HL-60 (cell line): ENCODE measurements around the gene PITX1.

ENCODE experiments used
- DNase-seq, 2 experiments: peaks; one replicate each; pipeline ENCODE4 v3.0.0-alpha.2; 2010 to 2020; ENCODE audit warnings: low read depth in 1 of 2, low spot score in 1 of 2
- H3K27ac ChIP-seq: fragments of 250-450 bp; sonication (Bioruptor Pico); replicated peaks from 2 replicates; pipeline ENCODE4 v1.5.1; 2020; ENCODE audit warnings: mild to moderate bottlenecking, moderate library complexity
- H3K27me3 ChIP-seq: fragments of 250-450 bp; sonication (Bioruptor Pico); 2 replicates; pipeline ENCODE4 v1.5.1; 2021; ENCODE audit warnings: mild to moderate bottlenecking, moderate library complexity; ENCODE audit not compliant: insufficient read depth, poor library complexity, severe bottlenecking
- H3K4me3 ChIP-seq: replicated peaks from 2 replicates; pipeline ENCODE4 v1.5.1; 2011; ENCODE audit warnings: mild to moderate bottlenecking, control low read depth, low read length; ENCODE audit not compliant: insufficient read depth
- CTCF ChIP-seq: IDR thresholded peaks from one replicate; pipeline ENCODE4 v1.5.1; 2011; ENCODE audit warnings: low read length, control low read depth, inconsistent platforms; ENCODE audit not compliant: insufficient read depth
- GABPA ChIP-seq: IDR thresholded peaks from 2 replicates; pipeline ENCODE4 v1.6.1; 2012; ENCODE audit warnings: low read depth
- POLR2AphosphoS5 ChIP-seq: IDR thresholded peaks from 2 replicates; pipeline ENCODE4 v1.6.1; 2012; ENCODE audit warnings: low read depth
- REST ChIP-seq: IDR thresholded peaks from 2 replicates; pipeline ENCODE4 v1.6.1; 2012; ENCODE audit warnings: low read depth; ENCODE audit not compliant: insufficient replicate concordance
- SPI1 ChIP-seq: IDR thresholded peaks from 2 replicates; pipeline ENCODE4 v1.6.1; 2012; ENCODE audit warnings: low read depth, mild to moderate bottlenecking, borderline replicate concordance

The PITX1 gene

DNA sequence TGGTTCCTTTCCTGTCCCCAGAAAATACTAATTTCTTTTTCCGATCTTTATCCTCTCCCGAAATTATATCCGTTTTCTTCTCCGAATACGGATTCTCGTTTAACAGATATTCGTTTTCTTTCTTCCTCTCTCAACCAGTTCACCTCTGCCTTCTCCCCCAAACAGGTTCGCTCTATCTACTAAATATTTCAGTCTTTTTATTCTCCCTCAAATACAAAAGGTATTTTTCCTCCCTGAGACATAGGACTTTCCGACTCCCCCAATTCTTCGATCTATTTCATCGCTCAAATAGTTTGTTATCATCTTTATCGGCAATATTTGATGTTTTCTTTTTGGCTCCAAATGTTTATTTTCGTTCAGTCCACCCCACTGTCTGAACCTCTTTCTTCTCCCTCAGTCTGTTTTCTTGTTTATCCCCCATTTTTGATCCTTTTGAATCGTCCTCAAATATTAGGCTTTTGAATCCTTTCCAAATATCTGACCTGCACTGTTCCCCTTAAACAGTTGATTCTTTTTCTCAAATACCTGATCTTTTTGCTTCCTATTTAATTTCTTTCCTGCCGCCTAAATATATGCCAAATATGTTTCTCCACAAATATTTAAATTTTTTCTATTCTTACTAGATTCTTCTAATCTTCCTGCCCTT lies 4.4 kb downstream of the PITX1 start:
- no peak for TF ChIP-seq GABPA
- TF ChIP-seq POLR2AphosphoS5: no peak
- no peak for TF ChIP-seq CTCF
- TF ChIP-seq SPI1: no peak
- TF ChIP-seq REST: no peak
- Histone ChIP-seq H3K27me3 (peaks cover 12% of the 10 kb centered on the region), H3K4me3 (no peak overlapping the region), H3K27ac (no peak overlapping the region)
- DNase-seq: no peak

- TF ChIP-seq POLR2AphosphoS5 (no peak), CTCF (no peak), SPI1 (no peak), GABPA (no peak)
These were observed 5.1 kb downstream of the PITX1 start for GRCh38 chr5:135028791-135029476.

DNA sequence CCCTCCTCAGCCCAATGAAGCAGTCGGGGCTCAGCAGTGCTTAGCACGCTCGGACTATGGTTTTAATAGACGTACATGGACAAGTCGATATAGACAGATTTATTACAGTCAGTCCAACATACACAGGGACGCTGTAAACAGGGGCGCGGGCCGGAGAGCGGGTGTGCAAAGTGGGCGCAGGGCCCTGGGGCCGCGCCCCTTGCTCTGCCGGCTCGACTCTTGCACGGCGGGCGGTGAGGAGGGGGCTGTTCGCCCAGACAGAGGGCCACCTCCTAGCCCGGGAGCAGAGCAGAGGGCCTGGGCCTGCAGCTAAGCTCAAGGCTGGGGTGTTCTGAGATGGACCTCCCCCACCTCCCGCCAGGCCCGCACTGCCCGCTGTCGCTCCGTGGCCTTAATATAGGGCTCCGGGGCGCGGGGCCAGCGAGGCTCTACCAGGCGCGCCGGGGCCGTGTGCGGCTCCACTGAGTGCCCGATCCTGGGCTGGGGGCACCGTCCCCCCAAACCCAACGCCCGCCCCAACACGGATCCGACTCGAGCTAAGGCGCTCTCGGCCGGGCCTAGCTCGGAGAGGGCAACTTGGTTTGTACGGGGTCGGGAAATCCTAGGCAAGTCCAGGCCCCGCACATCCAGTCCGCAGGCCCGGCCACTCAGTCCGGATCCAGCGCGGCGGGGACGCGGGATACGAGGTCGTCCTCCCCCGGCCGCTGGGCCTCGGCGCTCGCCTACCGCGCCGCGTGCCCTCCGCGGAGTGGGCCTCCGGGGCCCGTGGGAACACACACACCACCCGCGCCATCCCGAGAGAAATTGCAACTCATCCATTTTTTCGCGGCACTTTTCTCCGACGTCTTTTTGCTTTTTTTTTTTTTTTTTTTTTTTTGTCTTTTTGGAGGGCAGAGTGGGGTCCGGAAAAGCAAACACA lies 6.1 kb downstream of the PITX1 start:
- H3K27ac ChIP-seq: no peak overlapping the region
- peaks cover 12% of the 10 kb centered on the region for H3K27me3 ChIP-seq
- no peak for DNase-seq
- TF ChIP-seq GABPA (no peak), REST (no peak), POLR2AphosphoS5 (no peak), CTCF (no peak), SPI1 (no peak)
- H3K4me3 ChIP-seq: no peak overlapping the region

More at GRCh38 chr5:135028791-135029476, 5.1 kb downstream of the PITX1 start:
- Histone ChIP-seq H3K4me3 (no peak overlapping the region), H3K27me3 (peaks cover 12% of the 10 kb centered on the region), H3K27ac (no peak overlapping the region)
- DNase-seq: no peak
